GM21619 (cell line): ENCODE measurements around the gene CCDC188.

Experiments
- ATAC-seq: cut with Tn5 transposase; IDR thresholded peaks from one replicate; pipeline ENCODE4 v1.9.1; 2021; ENCODE audit not compliant: unreplicated experiment

Gene CCDC188

DNA sequence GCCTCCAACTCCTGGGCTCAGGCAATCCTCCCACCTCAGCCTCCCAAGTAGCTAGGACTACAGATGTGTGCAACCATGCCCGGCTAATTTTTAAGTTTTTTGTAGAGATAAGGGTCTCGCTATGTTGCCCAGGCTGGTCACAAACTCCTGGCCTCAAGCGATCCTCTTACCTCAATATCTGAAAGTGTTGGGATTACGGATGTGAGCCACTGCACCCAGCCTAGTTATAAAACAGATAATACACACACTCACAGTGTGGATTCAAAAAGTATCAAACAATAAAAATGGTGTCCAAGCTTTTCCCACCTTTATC is 377 bp upstream of the CCDC188 start:
- ATAC-seq, result no peak

GRCh38 chr22:20149257-20150250 is 1.3 kb downstream of the CCDC188 start:
- no peak for ATAC-seq

GRCh38 chr22:20148414-20148813 is 2.4 kb downstream of the CCDC188 start:
- no peak for ATAC-seq

DNA sequence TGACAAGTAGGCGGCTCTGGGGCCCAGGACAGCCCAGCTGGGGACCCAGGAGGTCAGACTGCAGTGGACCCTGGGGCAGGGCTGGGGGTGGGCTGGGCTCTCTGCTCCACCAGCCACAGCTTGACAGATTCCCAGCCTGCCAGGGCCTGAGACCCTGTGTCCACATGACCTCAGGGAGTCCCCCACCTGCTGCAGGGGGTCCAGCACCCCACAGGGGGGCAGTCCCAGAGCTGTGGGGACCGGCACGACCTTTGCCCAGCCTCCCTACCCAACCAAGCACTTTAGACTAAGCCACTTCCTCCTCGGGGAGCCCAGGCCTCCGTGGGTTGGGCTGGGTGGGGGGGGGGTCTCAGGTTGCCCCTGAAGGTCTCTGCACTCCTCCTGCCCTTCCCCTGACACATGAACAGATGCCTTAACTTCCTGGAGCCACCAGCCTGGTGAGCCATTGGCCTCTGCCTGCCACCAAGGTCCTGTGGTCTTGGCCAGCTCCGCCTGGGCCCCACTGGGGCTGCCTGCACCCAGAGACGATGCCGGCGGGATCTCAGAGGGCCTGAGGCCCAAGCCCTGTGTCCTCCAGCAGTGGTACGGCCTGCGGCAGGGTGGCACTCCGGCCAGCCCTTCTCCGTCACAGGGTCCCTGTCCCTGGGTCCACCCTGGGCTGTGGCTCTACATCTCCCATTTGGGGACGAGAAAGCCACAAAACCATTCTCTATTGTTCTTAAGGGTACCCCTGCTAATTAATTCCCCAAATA is 3.4 kb downstream of the CCDC188 start:
- ATAC-seq, result no peak

GRCh38 chr22:20146777-20147176 is 4.1 kb downstream of the CCDC188 start:
- ATAC-seq, result no peak

DNA sequence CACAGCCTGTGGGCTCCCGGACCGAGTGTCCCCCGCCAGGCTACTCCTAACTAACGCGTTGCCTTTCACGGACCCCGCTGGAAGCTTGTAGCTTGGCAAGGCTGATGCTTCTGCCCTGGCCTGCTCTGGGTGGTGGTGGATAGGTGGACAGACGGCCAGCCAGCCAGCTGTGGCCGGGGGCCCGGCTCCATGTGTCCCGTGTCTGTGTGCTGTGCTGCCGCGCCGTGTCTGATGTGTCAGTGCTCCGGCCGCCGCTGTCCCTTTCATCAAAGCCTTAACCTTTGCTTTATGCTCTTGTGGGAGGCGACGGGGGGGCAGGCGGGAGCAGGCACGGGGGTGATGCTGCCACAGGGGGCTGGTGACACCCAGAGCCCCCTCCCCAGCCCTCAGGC is 5.0 kb downstream of the CCDC188 start:
- ATAC-seq, result no peak

DNA sequence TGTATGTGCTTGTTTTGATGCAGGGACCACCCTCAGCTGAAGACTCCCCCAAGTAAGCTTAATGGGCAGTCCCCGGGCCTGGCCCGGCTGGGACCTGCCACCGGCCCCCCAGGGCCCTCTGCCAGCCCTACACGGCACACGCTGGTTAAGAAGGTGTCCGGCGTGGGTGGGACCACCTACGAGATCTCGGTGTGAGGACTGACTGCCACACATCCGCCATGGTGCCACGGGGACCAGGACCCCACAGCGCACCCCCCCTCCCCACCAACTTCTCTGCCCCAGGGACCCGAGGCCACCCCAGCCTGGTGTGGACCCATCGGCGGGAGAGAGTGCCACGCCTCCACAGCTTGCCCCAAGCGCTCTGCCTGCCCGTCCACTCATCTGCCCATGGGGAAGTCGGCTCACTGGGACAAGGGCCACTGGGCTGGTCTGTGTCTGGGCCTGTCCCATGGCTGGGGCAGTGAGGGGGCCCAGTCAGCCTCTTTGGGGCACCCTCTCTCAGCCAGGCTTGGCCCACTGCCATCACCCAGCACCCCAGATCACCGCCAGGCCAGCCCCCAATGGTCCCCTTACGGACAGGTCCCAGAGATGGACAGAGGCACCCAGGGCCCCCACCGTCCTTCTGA is 5.5 kb downstream of the CCDC188 start:
- no peak for ATAC-seq

DNA sequence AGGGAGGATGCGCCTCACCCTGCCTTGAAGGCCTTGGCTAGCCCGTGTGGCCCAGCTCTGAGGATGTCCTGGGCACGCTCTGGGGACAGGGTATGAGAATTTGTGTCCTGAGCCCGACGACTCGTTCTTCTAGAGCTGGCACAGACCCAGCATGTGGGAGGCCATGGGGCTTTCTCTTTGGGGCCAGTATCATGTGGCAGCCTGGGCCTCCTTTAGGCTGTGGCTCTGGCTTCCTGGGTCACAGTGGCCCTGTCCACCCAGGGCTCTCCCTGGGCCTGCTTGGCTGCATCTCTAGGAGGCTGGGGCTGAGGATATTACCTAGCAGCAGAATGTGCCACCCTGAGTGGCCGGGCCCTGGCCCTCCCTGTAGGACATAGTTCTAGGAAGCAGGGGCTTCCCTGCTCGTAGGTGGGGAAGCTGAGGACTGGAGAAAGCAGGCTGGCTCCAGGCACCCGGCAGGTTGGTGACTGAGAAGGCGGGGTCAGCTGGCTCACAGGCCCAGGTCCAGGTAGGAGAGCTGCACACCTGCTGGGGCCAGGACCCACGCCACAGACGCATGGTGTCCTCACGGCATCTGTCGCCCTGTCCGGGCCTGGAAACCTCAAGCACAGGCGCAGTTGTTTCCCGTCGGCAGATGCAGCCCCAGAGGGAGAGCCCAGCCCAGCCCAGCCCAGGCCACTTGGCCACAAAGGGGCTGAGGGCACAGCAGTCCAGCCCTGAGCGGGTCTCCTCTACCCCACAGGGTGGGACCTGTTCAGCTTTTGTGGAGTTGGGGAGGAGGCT is 6.8 kb downstream of the CCDC188 start:
- no peak for ATAC-seq

GRCh38 chr22:20142711-20143621 is 7.9 kb downstream of the CCDC188 start:
- no peak for ATAC-seq

DNA sequence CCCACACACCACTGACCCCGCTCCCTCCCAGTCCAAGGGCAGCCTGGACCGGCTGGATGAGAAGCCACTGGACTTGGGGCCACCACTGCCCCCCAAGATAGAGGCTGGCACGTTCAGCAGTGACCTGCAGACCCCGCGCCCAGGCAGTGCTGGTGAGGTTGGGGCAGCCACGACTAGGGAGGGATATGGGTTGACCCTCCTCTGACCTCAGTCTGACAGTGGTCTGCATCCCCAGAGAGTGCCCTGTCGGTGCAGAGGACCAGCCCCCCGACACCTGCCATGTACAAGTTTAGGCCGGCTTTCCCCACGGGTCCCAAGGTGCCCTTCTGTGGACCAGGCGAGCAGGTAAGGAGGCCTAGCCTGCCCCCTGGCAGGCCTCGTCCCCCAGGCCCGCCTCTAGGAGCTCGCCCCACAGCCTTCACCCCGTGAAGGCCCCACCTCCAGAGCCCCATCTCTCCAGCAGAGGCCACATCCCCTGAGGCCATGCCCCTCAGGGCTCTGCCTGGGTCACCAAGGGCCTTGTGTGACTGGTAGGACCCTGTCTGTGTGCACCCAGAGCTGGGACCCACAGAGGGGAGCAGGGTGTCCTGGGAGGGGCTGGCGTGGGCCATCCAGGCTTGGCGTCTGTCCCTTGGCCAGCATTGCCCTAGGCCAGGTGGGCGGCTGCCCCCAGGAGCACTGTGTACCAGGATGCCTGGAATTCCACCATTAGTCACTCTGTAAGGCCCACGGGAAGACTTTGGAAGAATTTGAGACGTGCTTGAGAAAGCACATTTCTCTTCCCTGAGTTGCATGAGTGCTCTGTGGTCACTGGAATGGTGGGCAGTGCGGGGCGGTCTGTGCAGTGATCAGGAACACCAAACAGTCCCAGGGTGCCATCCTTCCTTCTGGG is 9.4 kb downstream of the CCDC188 start:
- ATAC-seq, result no peak

DNA sequence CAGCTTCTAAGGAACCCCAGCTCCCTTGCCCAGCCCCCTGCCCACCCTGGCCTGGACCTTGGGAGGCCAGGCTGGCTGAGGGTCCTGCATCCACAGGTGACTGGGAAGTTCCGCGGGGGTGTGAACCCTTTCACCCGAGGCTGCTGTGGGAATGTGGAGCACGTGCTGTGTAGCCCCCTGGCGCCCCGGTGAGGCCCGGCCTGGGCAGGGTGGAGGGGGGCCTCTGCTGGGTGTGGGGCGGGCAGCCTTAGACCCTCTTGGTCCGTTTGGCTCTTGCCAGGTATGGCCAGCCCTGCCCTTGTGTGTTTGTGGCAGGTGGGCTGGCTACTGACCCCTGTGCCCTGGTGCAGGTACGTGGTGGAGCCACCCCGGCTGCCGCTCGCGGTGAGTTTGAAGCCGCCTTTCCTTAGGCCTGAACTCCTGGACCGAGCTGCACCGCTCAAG is 10.3 kb downstream of the CCDC188 start:
- ATAC-seq, result no peak

GRCh38 chr22:20140107-20140445 is 10.8 kb downstream of the CCDC188 start:
- ATAC-seq, result no peak

DNA sequence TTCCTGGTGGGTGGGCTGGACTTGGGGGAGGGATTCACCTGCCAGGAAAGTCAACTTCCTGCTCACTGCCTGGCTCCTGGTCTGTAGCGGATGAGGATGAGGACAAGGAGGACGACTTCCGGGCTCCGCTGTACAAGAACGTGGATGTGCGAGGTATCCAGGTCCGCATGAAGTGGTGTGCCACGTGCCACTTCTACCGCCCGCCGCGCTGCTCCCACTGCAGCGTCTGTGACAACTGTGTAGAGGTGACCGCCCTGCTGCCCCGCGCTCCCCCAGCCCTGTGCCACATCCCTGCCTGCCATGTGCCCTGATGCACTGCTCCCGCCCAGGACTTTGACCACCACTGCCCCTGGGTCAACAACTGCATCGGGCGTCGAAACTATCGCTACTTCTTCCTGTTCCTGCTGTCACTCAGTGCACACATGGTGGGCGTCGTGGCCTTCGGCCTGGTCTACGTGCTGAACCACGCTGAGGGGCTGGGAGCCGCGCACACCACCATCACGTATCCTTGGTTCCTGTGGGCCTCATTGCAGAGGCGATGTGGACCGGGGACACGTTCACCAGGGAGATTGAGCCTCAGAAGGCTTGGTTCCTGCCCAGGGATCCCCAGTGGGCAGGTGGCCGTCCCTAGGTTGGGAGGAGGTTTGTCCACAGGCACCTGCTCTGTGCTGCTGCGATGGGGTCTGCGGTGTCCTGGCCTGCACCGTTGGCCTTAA is 11.3 kb downstream of the CCDC188 start:
- no peak for ATAC-seq

GRCh38 chr22:20138868-20139267 is 12.0 kb downstream of the CCDC188 start:
- ATAC-seq, result no peak

DNA sequence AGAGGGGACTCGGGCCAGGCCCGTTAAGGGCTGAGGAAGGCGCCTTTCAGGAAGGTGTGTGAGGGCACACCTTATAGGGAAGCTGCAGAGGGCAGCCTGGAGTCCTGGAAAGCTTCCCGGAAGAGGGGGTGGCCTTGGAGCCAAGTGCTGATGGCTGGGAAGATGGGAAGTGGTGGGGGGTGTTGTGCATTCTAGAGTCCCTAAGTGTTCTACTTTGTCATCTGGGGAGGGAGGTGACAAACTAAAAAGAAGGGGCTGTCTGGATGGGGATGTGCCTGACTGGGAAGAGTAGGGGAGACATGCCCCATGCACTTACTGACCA is 12.5 kb downstream of the CCDC188 start:
- no peak for ATAC-seq

DNA sequence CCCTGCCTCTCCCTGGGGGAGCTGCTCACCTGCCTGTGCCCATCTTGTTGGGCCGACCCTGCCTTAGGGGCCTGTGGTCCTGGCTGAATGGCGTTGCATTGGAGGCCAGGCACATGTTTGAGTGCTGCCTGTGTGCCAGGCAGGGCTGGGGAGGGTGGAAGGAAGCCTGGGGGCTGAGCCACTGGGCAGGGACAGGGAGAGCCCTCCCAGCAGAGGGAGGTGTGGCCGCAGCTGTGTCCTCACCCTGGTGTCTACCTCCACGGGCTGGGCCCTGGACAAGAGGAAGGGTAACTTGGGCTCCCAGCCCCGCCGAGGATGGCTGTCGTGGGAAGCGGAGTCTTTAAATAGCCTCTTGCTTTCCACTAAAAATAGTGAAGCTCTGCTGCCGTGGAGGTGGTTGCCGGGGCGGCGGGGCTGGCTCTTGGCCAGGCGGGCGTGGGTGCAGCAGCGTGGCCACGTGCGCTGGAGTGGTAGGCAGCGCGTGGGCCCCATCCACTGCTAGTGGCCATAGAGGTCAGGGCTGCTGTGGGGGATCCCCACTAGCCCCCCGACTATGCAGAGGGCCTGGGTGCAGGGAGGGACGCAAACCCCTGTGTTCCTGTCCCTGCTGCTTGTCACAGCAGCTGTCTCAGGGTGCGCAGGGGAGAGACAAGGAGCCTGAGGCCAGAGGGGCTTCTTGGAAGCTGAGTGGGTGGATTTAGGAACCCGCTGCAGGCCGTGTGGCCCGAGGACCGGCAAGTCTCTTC is 13.0 kb downstream of the CCDC188 start:
- no peak for ATAC-seq

- ATAC-seq, result no peak
Measured at GRCh38 chr22:20137113-20137512, 13.7 kb downstream of the CCDC188 start.

DNA sequence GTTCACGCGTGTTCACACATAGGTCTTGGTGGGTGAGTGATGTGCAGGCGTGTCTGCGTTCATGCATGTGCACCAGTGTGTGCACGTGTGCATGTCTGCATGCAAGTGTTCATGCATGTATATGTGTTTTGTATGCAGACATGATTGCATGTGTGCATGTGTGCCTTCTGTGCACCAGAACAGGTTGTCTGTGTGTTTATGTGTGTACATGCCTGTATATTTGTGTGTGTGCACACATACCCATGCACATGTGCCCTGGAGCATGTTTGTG is 14.3 kb downstream of the CCDC188 start:
- ATAC-seq, result no peak
